HepG2 (cell line): ENCODE measurements around the gene PRSS36. TPM values are rescaled to one million over a fixed set of nuclear protein-coding genes. Genes with fewer than 3 reads are reported as not detected.

Experiments used
- CAMTA2 ChIP-seq: sonication (generic); formaldehyde crosslinking; IDR thresholded peaks from 2 replicates; pipeline ENCODE4 v1.4.0; 2020; ENCODE audit warnings: mild to moderate bottlenecking, missing genetic modification reagents, borderline replicate concordance
- CREBL2 ChIP-seq: sonication (generic); formaldehyde crosslinking; IDR thresholded peaks from 2 replicates; pipeline ENCODE4 v1.8.1; 2023; ENCODE audit warnings: missing genetic modification reagents, mild to moderate bottlenecking, borderline replicate concordance
- EEA1 ChIP-seq: sonication (generic); formaldehyde crosslinking; IDR thresholded peaks from 2 replicates; pipeline ENCODE4 v1.5.1; 2020; ENCODE audit warnings: mild to moderate bottlenecking, missing genetic modification reagents, borderline replicate concordance
- GATAD1 ChIP-seq: IDR thresholded peaks from 2 replicates; pipeline ENCODE4 v1.6.1; 2016; ENCODE audit warnings: missing genetic modification reagents, missing compliant biosample characterization
- GZF1 ChIP-seq: sonication (generic); formaldehyde crosslinking; IDR thresholded peaks from 2 replicates; pipeline ENCODE4 v1.5.1; 2020; ENCODE audit warnings: mild to moderate bottlenecking, missing genetic modification reagents
- HNRNPH1 ChIP-seq: fragments of 200-400 bp; formaldehyde crosslinking; optimal IDR thresholded peaks from 2 replicates; pipeline ENCODE3; 2017; ENCODE audit warnings: mild to moderate bottlenecking, low read depth, low read length
- MED13 ChIP-seq: sonication (generic); formaldehyde crosslinking; IDR thresholded peaks from 2 replicates; pipeline ENCODE4 v1.5.0; 2020; ENCODE audit warnings: missing genetic modification reagents
- MYPOP ChIP-seq: sonication (generic); formaldehyde crosslinking; IDR thresholded peaks from 2 replicates; pipeline ENCODE4 v1.8.1; 2023; ENCODE audit warnings: mild to moderate bottlenecking, moderate library complexity, missing genetic modification reagents
- NCOA5 ChIP-seq: sonication (generic); formaldehyde crosslinking; IDR thresholded peaks from 2 replicates; pipeline ENCODE4 v1.4.0; 2020; ENCODE audit warnings: missing genetic modification reagents
- NFKB2 ChIP-seq: sonication (generic); formaldehyde crosslinking; IDR thresholded peaks from 2 replicates; pipeline ENCODE4 v1.4.0; 2020; ENCODE audit warnings: missing genetic modification reagents, borderline replicate concordance
- NFYB ChIP-seq: sonication (generic); formaldehyde crosslinking; IDR thresholded peaks from 2 replicates; pipeline ENCODE4 v1.4.0; 2020; ENCODE audit warnings: missing genetic modification reagents
- POLR2A ChIP-seq, 2 experiments: IDR thresholded peaks; 2 replicates each; pipeline ENCODE4 v1.6.1; 2011; ENCODE audit warnings: low read depth in 2 of 2, low read length in 2 of 2, mild to moderate bottlenecking in 1 of 2, moderate library complexity in 1 of 2; ENCODE audit not compliant: insufficient read depth in 1 of 2
- PRDM15 ChIP-seq: sonication (generic); formaldehyde crosslinking; IDR thresholded peaks from 2 replicates; pipeline ENCODE4 v1.4.0; 2020; ENCODE audit warnings: missing genetic modification reagents
- SMYD3 ChIP-seq: sonication (generic); formaldehyde crosslinking; IDR thresholded peaks from 2 replicates; pipeline ENCODE4 v1.8.1; 2023; ENCODE audit warnings: mild to moderate bottlenecking, missing genetic modification reagents
- SRY ChIP-seq: sonication (generic); formaldehyde crosslinking; IDR thresholded peaks from 2 replicates; pipeline ENCODE4 v1.8.0; 2022; ENCODE audit warnings: mild to moderate bottlenecking, missing genetic modification reagents
- YEATS2 ChIP-seq: sonication (generic); formaldehyde crosslinking; IDR thresholded peaks from 2 replicates; pipeline ENCODE4 v1.4.0; 2020; ENCODE audit warnings: missing genetic modification reagents, borderline replicate concordance
- ZNF143 ChIP-seq: sonication (generic); formaldehyde crosslinking; IDR thresholded peaks from 2 replicates; pipeline ENCODE4 v1.4.0; 2020; ENCODE audit warnings: missing genetic modification reagents
- ZNF639 ChIP-seq: conservative IDR thresholded peaks from 2 replicates; pipeline ENCODE4 v1.6.1; 2018; ENCODE audit warnings: missing genetic modification reagents
- ZNF749 ChIP-seq: sonication (generic); formaldehyde crosslinking; IDR thresholded peaks from 2 replicates; pipeline ENCODE4 v1.8.0; 2022; ENCODE audit warnings: mild to moderate bottlenecking, missing genetic modification reagents, moderate library complexity, borderline replicate concordance
- ZNF770 ChIP-seq: sonication (generic); formaldehyde crosslinking; IDR thresholded peaks from 2 replicates; pipeline ENCODE4 v1.5.0; 2020; ENCODE audit warnings: mild to moderate bottlenecking, missing genetic modification reagents
- ZNF773 ChIP-seq: sonication (generic); formaldehyde crosslinking; IDR thresholded peaks from 2 replicates; pipeline ENCODE4 v1.4.0; 2020; ENCODE audit warnings: missing genetic modification reagents, borderline replicate concordance
- polyA plus RNA-seq, 8 experiments: library from polyadenylated mRNA; depleted of rRNA in 3 of 8; stranded (reverse) in 7 of 8; unstranded in 1 of 8; fragments of >200 nt; fragmentation: Illumina TruSeq in 4 of 8; extraction: Trizol in 4 of 8; gene quantifications; 2 replicates each; pipeline versions ENCODE4 v1.2.1 to v1.2.3, GENCODE V29; 2011 to 2016; ENCODE audit warnings: low read depth in 4 of 8, missing spikeins in 1 of 8, mixed read lengths in 1 of 8; ENCODE audit not compliant: insufficient read depth in 1 of 8
- total RNA-seq, 5 experiments: library from RNA; depleted of rRNA; stranded (reverse); fragments of >200 nt; fragmentation: Illumina TruSeq; extraction: Trizol; gene quantifications; 2 replicates each; pipeline ENCODE4 v1.2.3, GENCODE V29; 2016; ENCODE audit warnings: low read depth in 1 of 5

PRSS36 gene
- total and polyA plus RNA-seq, 2 of the 13 experiments (the other 11 are each of a cell fraction or from before 2014, with no cell fraction given) = 1.5 to 2.1 TPM

- TF ChIP-seq PRDM15 (CRISPR knock-in tag) (no peak), ZNF773 (CRISPR knock-in tag) (0 out of 2 replicates have a peak, but pooled peaks have one; percentile 40), MED13 (CRISPR knock-in tag) (no peak; the same call in 1 of the 2 replicates), ZNF143 (CRISPR knock-in tag) (peak; percentile 48), EEA1 (no peak), NCOA5 (CRISPR knock-in tag) (no peak), POLR2A (IDR thresholded peaks at IDR 0.05; ENCODE audit: insufficient read depth in 1 of 2, low read depth in 2 of 2, low read length in 2 of 2) (no peak), CREBL2 (CRISPR knock-in tag) (peak; percentile 26; the same call in 1 of the 2 replicates), MYPOP (CRISPR knock-in tag) (peak; percentile 57; the same call in 1 of the 2 replicates), GZF1 (CRISPR knock-in tag) (peak; percentile 88; the same call in 1 of the 2 replicates), HNRNPH1 (no peak), NFKB2 (CRISPR knock-in tag) (no peak), SRY (CRISPR knock-in tag) (peak; percentile 76; the same call in 1 of the 2 replicates), NFYB (no peak), CAMTA2 (CRISPR knock-in tag) (no peak), GATAD1 (peak; percentile 80), SMYD3 (CRISPR knock-in tag) (no peak), ZNF749 (CRISPR knock-in tag) (peak; percentile 8; the same call in 1 of the 2 replicates), YEATS2 (peak; percentile 77), ZNF770 (CRISPR knock-in tag) (peak; percentile 65; the same call in 1 of the 2 replicates), ZNF639 (CRISPR knock-in tag) (0 out of 2 replicates have a peak, but pooled peaks have one; percentile 78)
Measured at GRCh38 chr16:31142109-31143010, 7.5 kb downstream of the PRSS36 start (continued).
